T-cell (primary cell): ENCODE measurements around the gene GRIP2. TPM values are rescaled to one million over a fixed set of nuclear protein-coding genes. Genes with fewer than 3 reads are reported as not detected.

Source experiments
- ATAC-seq, 4 experiments: fragments of 200-7000 bp in 3 of 4; fragments of 150-1000 bp in 1 of 4; cut with Tn5 transposase; replicated peaks in 1 of 4; 1 replicate in 3 of 4; 2 replicates in 1 of 4; pipeline ENCODE4 v1.10.0; 2021; ENCODE audit warnings: moderate library complexity in 3 of 4, mild to moderate bottlenecking in 2 of 4, moderate number of reproducible peaks in 1 of 4
- CTCF ChIA-PET, 2 donors: fragments of 300-600 bp; sonication (Branson Sonifier 250); formaldehyde crosslinking; loops; one replicate each; lab custom pipeline; 2022; ENCODE audit warnings: antibody characterized with exemption in 2 of 2; lab: Charles Lee
- POLR2A ChIA-PET, 2 donors: fragments of 300-600 bp; sonication (Branson Sonifier 250); formaldehyde crosslinking; loops; one replicate each; lab custom pipeline; 2022; ENCODE audit warnings: antibody characterized with exemption in 2 of 2; lab: Charles Lee
- DNase-seq, 35 experiments: peaks; one replicate each; pipeline versions ENCODE4 v3.0.0 to v3.0.0-alpha.2; 2013 to 2023
- H3K27ac ChIP-seq: one replicate; pipeline ENCODE4 v1.5.1; 2013; ENCODE audit warnings: low read length
- H3K27me3 ChIP-seq, 2 experiments: replicated peaks in 1 of 2; 1 replicate in 1 of 2; 2 replicates in 1 of 2; pipeline versions ENCODE4 v1.6.1 to v1.7.0; 2013; ENCODE audit warnings: low read length in 1 of 2, mixed read lengths in 1 of 2; ENCODE audit not compliant: control insufficient read depth in 2 of 2, insufficient read depth in 2 of 2; ENCODE audit errors: extremely low read depth in 1 of 2
- H3K36me3 ChIP-seq, 2 donors: 1 replicate in 1 of 2; 2 replicates in 1 of 2; pipeline versions ENCODE4 v1.6.1 to v1.7.0; 2013; ENCODE audit warnings: low read length in 1 of 2; ENCODE audit not compliant: control insufficient read depth in 2 of 2, insufficient read depth in 1 of 2; ENCODE audit errors: extremely low read depth in 1 of 2
- H3K4me1 ChIP-seq, 2 experiments: 1 replicate in 1 of 2; 2 replicates in 1 of 2; pipeline versions ENCODE4 v1.6.1 to v1.7.0; 2013; ENCODE audit warnings: low read length in 2 of 2, mixed read lengths in 1 of 2; ENCODE audit not compliant: insufficient read depth in 2 of 2, control insufficient read depth in 1 of 2; ENCODE audit errors: extremely low read depth in 1 of 2
- H3K4me3 ChIP-seq, 2 donors: 1 replicate in 1 of 2; 2 replicates in 1 of 2; pipeline versions ENCODE4 v1.5.1 to v1.7.0; 2013; ENCODE audit warnings: mild to moderate bottlenecking in 2 of 2, low read length in 1 of 2, moderate library complexity in 1 of 2; ENCODE audit not compliant: control insufficient read depth in 1 of 2; ENCODE audit errors: extremely low read depth in 1 of 2
- H3K9me3 ChIP-seq: 2 replicates; pipeline ENCODE4 v1.7.0; 2013
- H3K27ac Mint-ChIP-seq, 2 donors: one replicate each; pipeline ENCODE4 v1.8.0; 2020 to 2021; ENCODE audit warnings: mild to moderate bottlenecking in 2 of 2, mixed read lengths in 2 of 2
- H3K27me3 Mint-ChIP-seq, 2 donors: one replicate each; pipeline ENCODE4 v1.8.0; 2021 to 2022; ENCODE audit warnings: mixed read lengths in 2 of 2
- H3K36me3 Mint-ChIP-seq: one replicate; pipeline ENCODE4 v1.8.0; 2021; ENCODE audit warnings: mixed read lengths
- H3K4me1 Mint-ChIP-seq, 3 donors: one replicate each; pipeline ENCODE4 v1.8.0; 2020 to 2022; ENCODE audit warnings: mixed read lengths in 3 of 3, mild to moderate bottlenecking in 1 of 3
- H3K4me3 Mint-ChIP-seq, 3 donors: one replicate each; pipeline ENCODE4 v1.8.0; 2020 to 2022; ENCODE audit warnings: mild to moderate bottlenecking in 3 of 3, mixed read lengths in 3 of 3, moderate library complexity in 3 of 3
- H3K9me3 Mint-ChIP-seq, 3 donors: one replicate each; pipeline ENCODE4 v1.8.0; 2020 to 2022; ENCODE audit warnings: mixed read lengths in 3 of 3
- WGBS: methylation state at CpG from one replicate; pipeline ENCODE4 v1.1.5; 2013; ENCODE audit warnings: missing lambda C conversion rate; ENCODE audit not compliant: insufficient coverage; 5-methylcytosine and 5-hydroxymethylcytosine counted together
- total RNA-seq, 35 experiments: library from RNA in 6 of 35; stranded (reverse) in 6 of 35; fragments of 120-200 nt in 1 of 35; gene quantifications; one replicate each; pipeline versions ENCODE4 v1.2.1 to v1.2.4 and lab custom pipeline; 2013 to 2026

The GRIP2 gene
- total RNA-seq, 5 donors from 2014 or later (not counting 1 experiment from before 2014, with no cell fraction given): 0.20 TPM; not detected in 4

DNA sequence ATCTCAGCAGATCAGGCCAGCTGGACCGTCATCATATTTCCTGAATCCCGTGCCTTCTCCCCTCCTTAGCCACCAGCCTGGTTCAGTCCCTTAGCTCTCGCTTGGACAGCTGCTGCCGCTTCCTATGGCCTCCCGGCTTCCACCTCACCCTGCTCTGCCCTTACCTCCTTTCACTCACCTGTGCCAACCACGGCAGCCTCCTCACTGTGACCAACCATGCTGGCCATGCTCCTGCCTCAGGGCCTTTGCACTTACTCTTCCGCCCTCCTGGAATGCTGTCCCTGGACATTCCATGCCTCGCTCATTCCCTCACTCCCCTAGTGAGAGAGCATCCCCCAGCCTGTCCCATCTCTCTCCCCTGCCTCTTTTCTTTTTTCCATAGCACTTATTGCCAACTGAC, 19.2 kb downstream of the GRIP2 start:
- H3K36me3 ChIP-seq: no peaks in the 10 kb centered on the region
- Mint-ChIP-seq H3K4me1 (no peaks in the 10 kb centered on the region), H3K36me3 (no peaks in the 10 kb centered on the region), H3K4me3 (no peak overlapping the region), H3K27me3 (peaks cover 7 to 14% of the 10 kb centered on the region in 2 donors), H3K9me3 (no peaks in the 10 kb centered on the region), H3K27ac (no peak overlapping the region)
- H3K4me1 ChIP-seq: no peaks in the 10 kb centered on the region
- ATAC-seq (no peak), DNase-seq (no peak)
- H3K27me3 ChIP-seq: peaks cover 0 to 34% of the 10 kb centered on the region in 2 experiments
- no peak overlapping the region for H3K4me3 ChIP-seq
- ChIA-PET POLR2A (no interaction called here), CTCF (no interaction called here)
- no peak overlapping the region for H3K27ac ChIP-seq
- WGBS: 80% methylated on average over 8 of the region's 8 CpGs
- no peaks in the 10 kb centered on the region for H3K9me3 ChIP-seq

- no peaks in the 10 kb centered on the region for H3K36me3 Mint-ChIP-seq
- H3K27ac Mint-ChIP-seq: no peak overlapping the region
- H3K9me3 Mint-ChIP-seq: no peaks in the 10 kb centered on the region
- CTCF ChIA-PET: no interaction called here
- H3K4me1 ChIP-seq: no peaks in the 10 kb centered on the region
- 88% methylated on average over 15 of the region's 15 CpGs for WGBS
- no peaks in the 10 kb centered on the region for H3K36me3 ChIP-seq
- no peak overlapping the region for H3K27ac ChIP-seq
- POLR2A ChIA-PET: interaction anchor here in 1 of 2 donors (0.6 kb wide), 1 partner anchor 31 kb away, joined by 3 read pairs; no protein-coding TSS in a partner anchor
- no peaks in the 10 kb centered on the region for H3K9me3 ChIP-seq
- peaks cover 7 to 14% of the 10 kb centered on the region in 2 donors for H3K27me3 Mint-ChIP-seq
- DNase-seq: no peak
- H3K4me3 ChIP-seq: no peak overlapping the region
- ATAC-seq: no peak
- H3K4me1 Mint-ChIP-seq: no peaks in the 10 kb centered on the region
- H3K4me3 Mint-ChIP-seq: no peak overlapping the region
- peaks cover 0 to 29% of the 10 kb centered on the region in 2 experiments for H3K27me3 ChIP-seq
These were observed 20.0 kb downstream of the GRIP2 start for GRCh38 chr3:14520149-14520548.

- 29% methylated on average over 1 of the region's 1 CpG for WGBS
- H3K9me3 ChIP-seq: no peaks in the 10 kb centered on the region
- Mint-ChIP-seq H3K27ac (no peak overlapping the region), H3K4me1 (no peaks in the 10 kb centered on the region), H3K36me3 (no peaks in the 10 kb centered on the region), H3K4me3 (no peak overlapping the region), H3K27me3 (peaks cover 7 to 14% of the 10 kb centered on the region in 2 donors), H3K9me3 (no peaks in the 10 kb centered on the region)
- H3K4me1 ChIP-seq: no peaks in the 10 kb centered on the region
- peaks cover 0 to 29% of the 10 kb centered on the region in 2 experiments for H3K27me3 ChIP-seq
- no peak for ATAC-seq
- no peak overlapping the region for H3K4me3 ChIP-seq
- CTCF ChIA-PET: no interaction called here
- no peaks in the 10 kb centered on the region for H3K36me3 ChIP-seq
- POLR2A ChIA-PET: no interaction called here
- no peak for DNase-seq
- H3K27ac ChIP-seq: no peak overlapping the region
These were observed 20.7 kb downstream of the GRIP2 start for GRCh38 chr3:14519406-14519805.

GRCh38 chr3:14518893-14519292, 21.2 kb downstream of the GRIP2 start:
- H3K27ac Mint-ChIP-seq: no peak overlapping the region
- no peak overlapping the region for H3K4me3 Mint-ChIP-seq
- H3K4me3 ChIP-seq: no peak overlapping the region
- no peaks in the 10 kb centered on the region for H3K9me3 ChIP-seq
- no peaks in the 10 kb centered on the region for H3K9me3 Mint-ChIP-seq
- ChIA-PET CTCF (no interaction called here), POLR2A (no interaction called here)
- H3K36me3 Mint-ChIP-seq: no peaks in the 10 kb centered on the region
- H3K27me3 ChIP-seq: peaks cover 0 to 29% of the 10 kb centered on the region in 2 experiments
- WGBS: 84% methylated on average over 10 of the region's 11 CpGs
- DNase-seq (no peak), ATAC-seq (no peak)
- H3K27me3 Mint-ChIP-seq: peaks cover 7 to 14% of the 10 kb centered on the region in 2 donors
- H3K36me3 ChIP-seq: no peaks in the 10 kb centered on the region
- no peak overlapping the region for H3K27ac ChIP-seq
- no peaks in the 10 kb centered on the region for H3K4me1 Mint-ChIP-seq
- no peaks in the 10 kb centered on the region for H3K4me1 ChIP-seq

DNA sequence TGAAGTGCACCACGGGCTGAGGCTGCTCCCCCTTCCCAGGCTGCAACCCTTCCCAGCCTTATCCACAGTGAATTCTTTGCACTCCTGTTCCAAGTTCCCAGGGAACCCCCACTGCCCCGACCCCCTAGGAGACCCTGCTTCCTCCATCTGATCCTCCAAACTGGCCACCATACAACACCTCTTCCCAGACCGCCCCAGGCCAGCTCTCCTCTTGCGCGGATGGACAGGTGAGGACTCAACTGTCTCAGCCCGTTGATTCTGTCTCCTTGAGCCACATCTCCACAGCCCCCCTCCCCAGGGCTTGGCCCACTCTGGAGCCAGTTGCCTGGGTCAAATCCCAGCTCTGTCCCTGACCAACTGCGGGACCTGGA, 21.7 kb downstream of the GRIP2 start:
- H3K4me3 Mint-ChIP-seq: no peak overlapping the region
- CTCF ChIA-PET: no interaction called here
- no peaks in the 10 kb centered on the region for H3K36me3 ChIP-seq
- no peaks in the 10 kb centered on the region for H3K4me1 ChIP-seq
- H3K27me3 Mint-ChIP-seq: peaks cover 7 to 12% of the 10 kb centered on the region in 2 donors
- no peaks in the 10 kb centered on the region for H3K9me3 Mint-ChIP-seq
- 50% methylated on average over 4 of the region's 7 CpGs for WGBS
- no peak overlapping the region for H3K27ac ChIP-seq
- peaks cover 0 to 31% of the 10 kb centered on the region in 2 experiments for H3K27me3 ChIP-seq
- no peak overlapping the region for H3K27ac Mint-ChIP-seq
- no peak overlapping the region for H3K4me3 ChIP-seq
- no peaks in the 10 kb centered on the region for H3K36me3 Mint-ChIP-seq
- POLR2A ChIA-PET: no interaction called here
- ATAC-seq (no peak), DNase-seq (no peak)
- no peaks in the 10 kb centered on the region for H3K9me3 ChIP-seq
- no peaks in the 10 kb centered on the region for H3K4me1 Mint-ChIP-seq

DNA sequence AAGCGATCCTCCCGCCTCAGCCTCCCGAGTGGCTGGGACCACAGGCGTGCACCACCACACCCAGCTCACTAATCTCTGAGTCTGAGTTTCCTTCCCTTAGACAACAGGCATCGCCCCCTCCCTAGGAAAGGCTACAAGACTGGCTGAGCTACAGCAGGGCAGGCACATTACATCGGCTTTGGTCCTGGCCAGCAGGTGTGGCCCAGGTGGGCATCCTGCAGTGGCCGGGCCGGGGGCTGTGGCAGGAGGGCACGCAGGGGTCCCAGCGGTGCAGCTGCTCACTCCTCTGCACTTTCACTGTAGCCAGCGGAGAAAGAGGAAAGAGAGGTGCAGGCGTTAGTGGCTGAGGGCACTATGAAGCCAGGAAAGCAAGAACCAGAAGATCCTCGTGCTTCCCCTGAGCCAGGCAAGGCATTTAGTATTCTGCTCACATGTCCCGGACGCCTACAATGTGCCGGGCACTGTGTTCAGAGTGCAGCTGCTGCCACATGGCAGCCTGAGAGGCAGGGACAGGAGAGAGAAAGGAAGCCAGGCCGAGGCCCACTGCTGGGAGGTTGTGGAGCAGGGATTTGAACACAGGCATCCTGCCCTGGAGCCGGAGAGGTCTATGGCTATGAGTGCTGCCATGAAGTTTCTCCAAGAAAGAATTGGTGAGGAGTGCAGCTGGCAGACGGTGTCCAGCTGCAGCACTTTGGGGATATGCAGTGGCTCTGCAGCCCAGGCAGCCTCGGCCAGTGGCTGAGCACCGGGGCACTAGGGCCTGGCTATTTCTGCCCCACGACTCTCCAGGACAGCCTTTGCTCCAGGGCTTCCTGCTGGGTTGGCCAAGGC, 22.3 kb downstream of the GRIP2 start:
- no peak for ATAC-seq
- no peaks in the 10 kb centered on the region for H3K4me1 ChIP-seq

More for the DNA sequence above, 22.3 kb downstream of the GRIP2 start:
- Histone ChIP-seq H3K36me3 (no peaks in the 10 kb centered on the region), H3K9me3 (no peaks in the 10 kb centered on the region), H3K27me3 (peaks cover 0 to 30% of the 10 kb centered on the region in 2 experiments), H3K27ac (no peak overlapping the region), H3K4me3 (no peak overlapping the region)
- no peaks in the 10 kb centered on the region for H3K4me1 Mint-ChIP-seq
- ChIA-PET POLR2A (interaction anchor here in 1 of 2 donors (0.6 kb wide), 1 partner anchor 105 kb away, joined by 3 read pairs; no protein-coding TSS in a partner anchor), CTCF (interaction anchor here in 1 of 2 donors (1.2 kb wide), 1 partner anchor 9 kb away, joined by 4 read pairs; no protein-coding TSS in a partner anchor)
- DNase-seq: no peak
- H3K4me3 Mint-ChIP-seq: no peak overlapping the region
- no peaks in the 10 kb centered on the region for H3K9me3 Mint-ChIP-seq
- WGBS: 84% methylated on average over 20 of the region's 22 CpGs
- peaks cover 3 to 8% of the 10 kb centered on the region in 2 donors for H3K27me3 Mint-ChIP-seq
- no peak overlapping the region for H3K27ac Mint-ChIP-seq
- no peaks in the 10 kb centered on the region for H3K36me3 Mint-ChIP-seq
